ENCODE results near the gene NPC1L1.

The NPC1L1 gene

GRCh38 chr7:44541028-44541869, at the start of gene NPC1L1:
Gene NPC1L1, minus strand, starts transcription at chr7:44541330. Its CDS starts 71 bp downstream, at chr7:44541259.
- no peak for DNase-seq

- no peak for DNase-seq
These were observed 49.8 kb upstream of the NPC1L1 start for GRCh38 chr7:44590910-44591309.

GRCh38 chr7:44587843-44588711, 46.9 kb upstream of the NPC1L1 start:
- DNase-seq, result no peak

DNA sequence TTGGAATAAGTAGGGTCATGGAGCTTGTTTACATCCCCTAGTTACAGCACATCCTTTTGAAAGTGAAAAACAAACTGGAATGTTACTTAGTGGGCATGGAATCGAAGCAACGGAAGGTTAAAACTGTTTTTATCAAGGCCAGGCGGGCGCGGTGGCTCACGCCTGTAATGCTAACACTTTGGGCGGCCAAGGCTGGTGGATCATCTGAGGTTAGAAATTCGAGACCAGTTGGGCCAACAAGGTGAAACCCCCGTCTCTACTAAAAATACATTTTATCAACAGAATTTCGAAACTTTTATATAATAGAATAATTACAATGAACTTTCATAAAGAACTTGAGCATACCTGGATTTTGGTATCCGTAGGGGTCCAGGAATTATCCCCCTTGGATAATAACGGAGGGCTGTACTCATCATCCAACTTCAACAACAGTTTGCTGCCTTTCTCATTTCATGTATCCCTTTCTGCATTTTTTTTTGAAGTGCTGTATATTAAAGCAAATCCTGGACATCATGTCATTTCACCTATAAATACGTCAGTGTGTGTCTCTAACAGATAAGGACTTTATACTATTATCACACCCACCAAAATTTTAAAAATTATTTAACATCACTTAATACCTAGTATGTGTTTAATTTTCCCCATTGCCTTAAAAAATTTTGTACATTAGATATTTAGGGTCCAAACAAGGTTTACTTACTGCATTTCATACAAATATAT, 42.2 kb upstream of the NPC1L1 start:
- DNase-seq, result no peak

DNA sequence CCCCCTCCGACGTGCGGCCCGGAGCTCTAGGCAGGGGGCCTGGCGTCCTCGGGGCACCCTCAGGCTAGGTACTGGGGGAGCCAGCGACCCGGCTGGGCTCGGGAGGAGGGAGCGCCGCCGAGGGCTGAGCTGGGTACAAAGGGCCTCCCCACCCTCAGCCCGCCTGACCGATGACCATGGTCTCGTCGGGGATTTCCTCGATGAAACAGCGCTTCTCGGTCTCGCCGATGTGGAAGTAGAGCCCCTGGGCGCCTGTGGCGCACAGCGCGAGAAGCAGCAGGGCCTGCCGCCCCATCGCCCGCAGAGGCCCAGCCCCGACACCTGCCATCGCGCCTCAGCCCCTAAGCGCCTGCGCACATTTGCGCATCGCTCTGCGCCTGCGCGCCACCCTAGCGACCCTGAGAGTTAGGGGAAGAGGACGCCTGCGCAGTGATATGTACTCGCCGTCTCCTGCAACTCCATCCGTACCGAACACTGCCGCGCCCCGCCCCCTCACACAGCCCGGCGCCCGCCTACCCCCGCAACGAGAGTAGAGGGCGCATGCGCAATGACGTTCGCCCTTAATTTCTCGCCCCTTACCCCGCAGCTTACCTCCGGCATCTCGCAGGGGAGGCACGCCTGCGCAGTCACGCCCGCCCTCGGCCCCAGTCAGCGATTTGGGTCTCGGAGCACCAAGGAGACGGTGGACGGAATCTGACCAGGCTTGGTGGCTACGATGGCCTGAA, 40.9 kb upstream of the NPC1L1 start, which contains the start of gene TMED4:
TMED4 (minus strand) TSS at position 353 of the 725 bp plus-strand sequence; CDS start at position 328, 25 bp downstream.
- DNase-seq, result peak; percentile 99

GRCh38 chr7:44580945-44581878, 40.1 kb upstream of the NPC1L1 start:
- DNase-seq, result no peak

DNA sequence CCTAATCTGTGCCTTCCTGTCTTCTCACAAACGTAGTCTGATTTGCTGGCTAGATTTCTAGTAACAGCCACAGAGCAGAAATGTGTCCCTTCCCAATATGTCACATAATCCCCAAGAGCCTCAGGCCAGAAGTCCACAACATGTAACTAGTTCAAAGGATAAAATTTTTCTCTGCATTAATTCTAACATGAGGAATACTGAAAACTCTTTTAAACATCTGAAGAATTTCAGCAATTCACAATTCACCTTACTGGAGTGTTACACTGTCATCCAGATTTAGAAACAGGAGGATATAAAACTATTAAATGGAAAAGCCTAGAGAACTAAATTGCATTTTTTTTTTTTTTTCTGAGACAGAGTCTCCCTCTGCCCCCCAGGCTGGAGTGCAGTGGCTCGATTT, 35.1 kb upstream of the NPC1L1 start:
- no peak for DNase-seq

GRCh38 chr7:44575054-44575453, 33.9 kb upstream of the NPC1L1 start:
- DNase-seq, result no peak

DNA sequence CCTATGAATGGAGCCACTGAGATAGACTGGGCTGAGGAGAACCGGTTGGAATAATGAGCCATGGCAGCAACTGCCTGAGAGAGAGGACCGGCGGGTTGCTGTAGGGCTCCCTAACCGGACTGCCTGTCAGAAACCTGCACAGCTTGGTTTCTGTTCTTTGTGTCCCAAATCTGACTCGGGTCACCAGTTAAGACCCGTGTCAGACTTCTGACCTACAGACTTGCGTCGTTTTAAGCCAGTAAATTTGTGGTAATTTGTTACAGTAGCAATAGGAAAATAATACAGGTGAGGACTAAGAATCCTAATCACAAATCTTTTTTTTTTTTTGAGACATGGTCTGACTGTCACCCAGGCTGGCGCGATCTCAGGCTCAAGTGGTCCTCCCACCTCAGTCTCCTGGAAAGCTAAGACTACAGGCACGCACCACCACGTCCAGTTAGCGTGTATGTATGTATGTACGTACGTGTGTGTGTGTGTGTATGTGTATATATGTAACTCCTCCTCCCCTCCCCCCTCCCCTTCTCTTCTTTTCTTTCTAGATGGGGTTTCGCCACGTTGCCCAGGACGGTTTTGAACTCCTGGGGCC, 33.2 kb upstream of the NPC1L1 start:
- no peak for DNase-seq

DNA sequence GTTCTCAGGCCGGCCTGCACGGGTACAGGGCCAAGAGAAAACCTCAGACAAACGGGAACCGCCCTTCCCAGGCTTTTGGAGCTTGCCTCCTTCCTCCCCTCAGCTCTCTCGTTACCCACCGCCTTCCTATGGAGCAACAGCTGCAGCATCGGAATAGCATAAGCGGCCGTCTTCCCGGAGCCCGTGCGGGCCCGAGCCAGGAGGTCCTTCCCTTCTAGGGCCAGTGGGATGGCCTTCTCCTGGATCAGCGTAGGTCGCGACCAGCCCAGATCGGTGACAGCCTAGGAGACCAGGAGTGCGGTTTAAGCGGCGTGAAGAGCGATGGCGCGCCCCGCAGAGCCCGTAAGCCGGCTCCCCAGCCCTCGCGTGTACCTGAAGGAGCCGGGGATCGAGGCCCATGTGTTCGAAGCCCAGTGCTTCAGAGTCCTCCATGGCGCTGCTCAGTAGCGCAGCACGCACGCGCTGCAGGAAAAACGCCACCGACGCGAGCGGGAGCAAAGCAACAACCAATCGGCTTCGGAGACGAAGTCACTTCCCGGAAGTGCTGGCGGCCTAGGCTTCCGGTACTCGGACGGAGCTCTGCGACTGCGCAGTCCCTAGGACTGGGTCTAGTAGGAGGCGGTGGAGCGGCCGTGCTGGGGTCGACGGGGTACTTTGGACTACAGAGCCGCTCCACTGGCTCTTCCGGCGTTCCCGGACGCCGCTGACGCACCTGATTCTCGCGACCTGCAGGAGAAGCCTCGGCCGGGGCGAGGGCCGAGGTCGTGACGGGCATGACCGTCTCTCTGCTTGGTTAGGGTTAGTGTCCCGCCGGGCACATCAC, 32.5 kb upstream of the NPC1L1 start, which contains the start of gene DDX56:
DDX56 (minus strand) TSS at position 445 of the 823 bp plus-strand sequence; CDS start at position 432, 13 bp downstream.
- peak; percentile 78 for DNase-seq

GRCh38 chr7:44572771-44573170, 31.6 kb upstream of the NPC1L1 start:
- no peak for DNase-seq

DNA sequence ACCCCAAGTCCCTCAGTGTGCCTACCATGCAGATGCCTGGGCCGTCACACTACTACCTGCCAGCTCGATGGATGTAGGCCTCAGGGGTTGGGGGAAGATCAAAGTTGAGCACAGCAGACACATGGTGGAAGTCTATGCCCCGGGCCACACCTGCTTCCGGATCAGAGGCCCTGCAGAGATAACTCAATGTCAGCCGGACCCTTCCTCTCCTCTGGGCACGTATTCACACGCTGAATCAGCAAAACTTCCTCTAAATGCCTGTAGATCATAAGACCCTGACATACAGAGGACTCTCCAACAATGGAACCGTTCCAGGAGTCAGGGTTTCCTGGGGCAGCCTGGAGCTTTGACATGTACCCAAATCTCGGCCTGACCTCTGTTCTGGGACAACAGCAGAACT, 28.8 kb upstream of the NPC1L1 start:
- no peak for DNase-seq

DNA sequence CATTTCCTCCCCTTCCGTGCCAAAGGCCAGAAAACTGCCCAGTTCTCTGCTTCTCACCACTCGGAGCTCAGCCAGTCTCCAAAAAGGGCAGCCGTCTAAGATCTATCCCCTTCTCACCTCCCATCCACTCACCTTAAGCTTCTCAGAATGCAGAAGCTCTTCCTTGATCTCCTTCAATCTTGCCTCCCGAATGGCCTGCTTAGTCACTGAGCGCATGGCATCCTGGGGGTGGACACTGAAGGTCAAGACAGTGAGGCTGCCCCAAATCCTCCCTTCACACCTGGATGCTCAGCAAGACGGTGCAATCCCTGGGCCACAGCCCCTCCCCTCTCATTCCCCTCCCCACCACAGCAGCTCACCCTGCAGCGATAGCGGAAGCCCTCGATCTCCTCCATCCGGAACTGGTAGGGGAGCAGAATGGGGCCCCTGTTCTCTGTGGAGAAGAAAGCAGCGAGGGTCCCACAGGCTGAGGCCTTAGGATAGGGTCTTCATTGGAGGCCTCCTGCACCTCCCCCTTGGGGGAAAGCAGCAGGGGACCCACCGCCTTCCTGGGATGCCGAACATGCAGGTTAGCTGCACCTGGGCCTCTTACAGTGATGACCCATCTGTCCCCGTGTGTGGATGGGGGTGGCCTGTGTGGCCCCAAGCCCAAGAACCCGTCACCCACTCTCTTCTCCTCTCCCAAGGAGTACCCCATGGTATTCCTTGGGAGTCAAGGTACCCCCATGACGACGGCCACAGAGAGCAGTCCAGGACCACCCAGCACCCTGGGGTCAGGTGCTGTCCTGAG, 27.8 kb upstream of the NPC1L1 start:
- DNase-seq, result no peak

- DNase-seq, result no peak
These were observed 26.8 kb upstream of the NPC1L1 start for GRCh38 chr7:44567884-44568283.

DNA sequence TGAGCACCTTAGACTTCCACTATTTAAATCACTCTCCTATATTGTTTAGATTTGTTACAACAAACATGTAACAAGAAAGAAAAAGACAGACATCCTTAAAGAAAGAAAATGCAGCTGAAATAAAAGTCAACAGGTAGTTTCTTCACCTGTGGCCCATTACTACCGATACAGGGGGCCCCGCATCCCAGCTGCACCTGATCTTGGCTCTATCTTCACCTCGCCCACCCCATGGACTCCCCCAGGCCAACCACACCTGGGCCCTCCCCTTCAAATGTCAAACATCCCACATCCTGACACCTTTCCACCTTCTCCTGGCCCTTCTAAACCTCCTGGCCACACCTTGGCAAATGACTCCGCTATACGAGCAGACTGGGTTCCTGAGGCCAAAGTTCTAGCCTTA, 25.6 kb upstream of the NPC1L1 start:
- no peak for DNase-seq

- DNase-seq, result no peak
These were observed 24.8 kb upstream of the NPC1L1 start for GRCh38 chr7:44565795-44566559.

DNA sequence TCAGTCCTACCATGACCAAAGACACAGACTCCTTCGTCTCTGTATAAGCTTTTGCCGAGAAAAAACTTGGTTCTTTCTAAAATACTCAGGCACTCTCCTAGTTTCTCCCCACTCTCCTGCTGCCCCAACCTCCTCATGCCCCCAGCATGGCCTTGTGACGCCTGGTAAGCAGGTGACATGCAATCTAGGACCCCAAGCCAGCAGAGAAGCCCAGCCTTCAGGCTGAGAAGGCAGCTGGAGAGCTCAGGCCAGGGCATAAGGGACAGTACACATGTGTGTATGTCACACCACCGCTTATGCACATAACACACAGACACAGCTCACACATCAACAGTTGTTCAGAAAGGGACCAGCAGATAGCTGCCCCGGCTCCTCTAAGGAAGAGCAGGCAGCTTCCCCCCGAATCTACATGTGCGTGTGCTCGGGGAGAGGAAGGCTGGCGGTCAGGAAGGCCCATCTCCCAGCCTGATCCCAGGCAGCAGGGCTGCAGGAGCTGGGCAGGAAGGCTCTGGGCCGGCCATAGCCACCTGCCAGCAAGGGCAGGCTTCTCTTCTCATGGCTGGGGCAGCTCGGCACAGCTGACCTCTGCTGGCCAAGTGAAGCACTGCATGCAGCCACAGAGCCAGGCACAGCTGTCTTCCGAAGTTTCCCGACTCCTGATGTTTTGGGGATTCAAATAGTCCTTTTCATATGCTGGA, 24.1 kb upstream of the NPC1L1 start:
- peak; percentile 28 for DNase-seq
